Right lobe of liver (tissue), 4 donors: Measurements from ENCODE around the gene BRSK1.

Experiments used
- POLR2A ChIP-seq: fragments of 450-650 bp; IDR thresholded peaks from one replicate; pipeline ENCODE4 v1.6.1; 2017; ENCODE audit warnings: antibody characterized with exemption, mild to moderate bottlenecking
- TF ChIP-seq, protein P1 (sequence below), 4 donors: fragments of 200-600 bp in 3 of 4; fragments of 450-650 bp in 1 of 4; IDR thresholded peaks; one replicate each; pipeline versions ENCODE4 v1.5.1 to v1.8.0; 2016 to 2022; ENCODE audit warnings: antibody characterized with exemption in 4 of 4, mild to moderate bottlenecking in 2 of 4
- donor health status: DM: no; HTN: no; CAD: no.
- donor health status: DM: no; HTN: no; CAD: no.
- donor health status: DM: no; HTN: yes; CAD: no.

DNA sequence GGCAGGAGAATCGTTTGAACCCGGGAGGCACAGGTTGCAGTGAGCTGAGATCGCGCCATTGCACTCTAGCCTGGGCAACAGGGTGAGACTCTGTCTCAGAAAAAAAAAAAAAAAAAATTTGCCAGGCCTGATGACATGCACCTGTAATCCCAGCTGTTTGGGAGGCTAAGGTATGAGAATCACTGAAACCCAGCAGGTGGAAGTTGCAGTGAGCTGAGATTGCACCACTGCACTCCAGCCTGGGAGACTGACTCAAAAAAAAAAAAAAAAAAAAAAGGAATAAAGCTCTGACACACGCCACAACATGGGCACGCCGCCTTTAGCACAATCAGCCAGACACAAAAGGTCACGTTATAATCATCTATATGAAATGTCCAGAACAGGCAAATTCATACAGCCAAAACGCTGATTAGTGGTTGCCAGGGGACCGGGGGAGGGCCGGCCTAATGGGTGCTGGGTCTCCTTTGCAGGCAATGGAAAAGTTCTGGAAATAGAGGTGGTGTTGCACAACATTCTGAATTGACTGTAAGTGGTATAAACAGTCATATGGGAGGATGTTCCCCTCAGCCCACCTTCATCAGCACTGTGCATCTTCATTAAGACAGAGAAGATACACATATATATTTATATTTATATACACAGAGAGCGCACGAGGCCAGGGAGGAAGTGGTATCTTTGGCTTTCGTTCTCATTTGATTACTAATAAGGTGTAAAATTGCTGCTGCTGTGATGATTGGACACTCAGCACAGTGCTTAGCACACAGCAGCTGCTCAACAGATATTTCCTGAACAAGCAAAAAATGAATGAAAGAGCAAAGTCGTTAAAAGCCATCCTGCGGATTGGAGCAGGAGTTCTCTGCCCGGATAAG lies 7.7 kb upstream of the BRSK1 start:
- TF ChIP-seq, protein P1, sequence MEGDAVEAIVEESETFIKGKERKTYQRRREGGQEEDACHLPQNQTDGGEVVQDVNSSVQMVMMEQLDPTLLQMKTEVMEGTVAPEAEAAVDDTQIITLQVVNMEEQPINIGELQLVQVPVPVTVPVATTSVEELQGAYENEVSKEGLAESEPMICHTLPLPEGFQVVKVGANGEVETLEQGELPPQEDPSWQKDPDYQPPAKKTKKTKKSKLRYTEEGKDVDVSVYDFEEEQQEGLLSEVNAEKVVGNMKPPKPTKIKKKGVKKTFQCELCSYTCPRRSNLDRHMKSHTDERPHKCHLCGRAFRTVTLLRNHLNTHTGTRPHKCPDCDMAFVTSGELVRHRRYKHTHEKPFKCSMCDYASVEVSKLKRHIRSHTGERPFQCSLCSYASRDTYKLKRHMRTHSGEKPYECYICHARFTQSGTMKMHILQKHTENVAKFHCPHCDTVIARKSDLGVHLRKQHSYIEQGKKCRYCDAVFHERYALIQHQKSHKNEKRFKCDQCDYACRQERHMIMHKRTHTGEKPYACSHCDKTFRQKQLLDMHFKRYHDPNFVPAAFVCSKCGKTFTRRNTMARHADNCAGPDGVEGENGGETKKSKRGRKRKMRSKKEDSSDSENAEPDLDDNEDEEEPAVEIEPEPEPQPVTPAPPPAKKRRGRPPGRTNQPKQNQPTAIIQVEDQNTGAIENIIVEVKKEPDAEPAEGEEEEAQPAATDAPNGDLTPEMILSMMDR (IDR thresholded peaks at IDR 0.05) = no peak
- no peak for TF ChIP-seq POLR2A
